NCI-H187 treated with DMSO at 0.1 percent for 48 hours (cell line): ENCODE results near the gene SLC7A9.
"Not testable (repeated sequence)": the region's sequence is repeated elsewhere in the genome, so short reads cannot be mapped to it uniquely, and the experiment has no call there.

ENCODE experiments used
- DNase-seq: peaks from one replicate; lab custom pipeline; 2025; lab: John Stamatoyannopoulos, UW

The SLC7A9 gene

DNA sequence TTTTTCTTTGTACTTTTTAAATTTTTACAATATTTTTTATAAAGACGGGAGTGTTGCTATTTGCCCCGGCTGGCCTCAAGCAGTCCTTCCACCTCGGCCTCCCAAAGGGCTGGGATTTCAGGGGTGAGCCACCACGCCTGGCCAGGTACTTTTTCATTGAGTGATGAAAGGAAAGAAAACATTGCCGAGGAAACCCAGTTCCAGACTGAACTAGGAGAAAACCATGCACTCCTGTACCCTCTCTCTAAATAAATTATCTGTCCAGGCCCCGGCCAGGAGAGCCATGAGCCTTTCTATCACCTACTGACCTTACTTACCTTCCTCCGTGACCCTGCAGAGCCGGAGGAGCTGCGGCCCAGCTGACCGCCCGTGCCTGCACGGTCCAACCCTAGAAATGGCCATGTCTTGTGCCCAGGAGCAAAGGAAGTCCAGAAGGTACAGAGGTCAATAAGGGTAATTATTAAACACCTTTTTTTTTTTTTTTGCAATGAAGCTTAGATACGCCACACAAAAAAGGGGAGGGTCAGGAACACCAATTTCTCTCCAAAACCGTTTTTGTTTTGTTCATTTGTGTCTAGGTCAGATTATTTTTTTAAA lies at the start of gene SLC7A9:
SLC7A9 (minus strand) TSS at position 399 of the 597 bp plus-strand sequence. CDS start 1,233 bp downstream, outside the sequence.
- DNase-seq = no peak

DNA sequence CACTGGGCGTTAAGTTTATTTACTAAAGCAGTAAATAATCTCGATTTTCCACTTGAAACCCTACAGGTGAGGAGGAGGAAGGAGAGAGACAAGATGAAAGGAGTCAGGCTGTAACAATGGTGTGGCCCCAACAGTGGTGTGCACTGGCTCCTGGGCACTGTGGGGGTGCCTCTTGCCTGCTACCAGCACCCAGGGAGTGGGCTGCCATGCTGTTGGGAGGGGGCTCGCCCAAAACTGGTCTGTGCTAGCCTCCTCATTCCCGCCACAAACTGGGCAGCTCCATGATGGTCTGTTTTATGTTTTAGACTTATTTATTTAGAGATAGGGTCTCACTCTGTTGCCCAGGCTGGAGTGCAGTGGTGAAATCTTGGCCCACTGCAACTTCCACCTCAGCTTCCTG lies 49.8 kb upstream of the SLC7A9 start:
- no peak for DNase-seq

DNA sequence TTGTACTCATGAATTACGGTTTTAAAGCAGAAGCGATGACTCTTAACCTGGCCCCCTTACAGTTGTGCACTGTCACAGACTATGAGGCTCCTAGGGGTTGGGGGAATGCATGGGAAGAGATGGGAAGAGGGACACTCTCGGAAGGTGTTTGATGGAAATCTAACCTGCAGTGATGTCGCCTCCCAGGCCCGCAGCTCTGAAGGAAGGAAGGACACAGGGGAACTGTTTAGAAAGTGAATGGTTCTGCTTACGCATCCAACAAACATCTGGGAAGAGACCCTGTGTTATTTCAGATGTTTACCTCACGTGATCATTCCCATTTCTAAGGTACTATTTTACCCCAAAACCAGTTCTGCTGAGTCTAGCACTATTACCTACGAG lies 48.0 kb upstream of the SLC7A9 start:
- DNase-seq = no peak

DNA sequence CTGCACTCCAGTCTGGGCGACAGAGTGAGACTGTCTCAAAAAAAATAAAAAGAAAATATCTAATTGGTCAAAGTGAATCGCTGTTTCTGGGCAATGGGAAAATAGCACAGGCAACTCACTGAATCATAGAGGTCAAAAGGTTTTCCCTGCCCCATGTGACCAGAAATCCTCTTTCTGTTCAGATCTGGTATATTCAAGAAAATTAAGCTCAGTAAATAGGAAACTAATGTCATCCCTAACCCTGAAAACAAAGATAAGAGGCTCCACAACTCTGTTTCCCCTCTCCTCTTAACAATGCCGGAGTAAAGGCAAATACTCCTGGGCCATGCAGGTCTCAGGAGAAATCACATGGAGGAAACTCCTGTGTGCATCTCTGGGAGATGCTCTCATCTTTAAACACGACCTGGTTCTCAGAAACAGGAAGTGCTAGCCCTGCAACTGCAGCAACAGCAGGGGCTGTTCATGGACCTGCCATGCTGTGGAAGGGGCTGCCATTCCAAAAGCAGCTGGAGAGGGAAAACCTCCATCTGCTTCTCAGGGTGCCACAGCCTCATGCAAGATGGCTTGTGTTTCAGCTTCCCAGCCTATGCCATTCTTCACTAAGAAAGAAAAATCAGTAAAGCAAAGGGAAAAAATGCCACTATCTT lies 47.5 kb upstream of the SLC7A9 start:
- DNase-seq = no peak

DNA sequence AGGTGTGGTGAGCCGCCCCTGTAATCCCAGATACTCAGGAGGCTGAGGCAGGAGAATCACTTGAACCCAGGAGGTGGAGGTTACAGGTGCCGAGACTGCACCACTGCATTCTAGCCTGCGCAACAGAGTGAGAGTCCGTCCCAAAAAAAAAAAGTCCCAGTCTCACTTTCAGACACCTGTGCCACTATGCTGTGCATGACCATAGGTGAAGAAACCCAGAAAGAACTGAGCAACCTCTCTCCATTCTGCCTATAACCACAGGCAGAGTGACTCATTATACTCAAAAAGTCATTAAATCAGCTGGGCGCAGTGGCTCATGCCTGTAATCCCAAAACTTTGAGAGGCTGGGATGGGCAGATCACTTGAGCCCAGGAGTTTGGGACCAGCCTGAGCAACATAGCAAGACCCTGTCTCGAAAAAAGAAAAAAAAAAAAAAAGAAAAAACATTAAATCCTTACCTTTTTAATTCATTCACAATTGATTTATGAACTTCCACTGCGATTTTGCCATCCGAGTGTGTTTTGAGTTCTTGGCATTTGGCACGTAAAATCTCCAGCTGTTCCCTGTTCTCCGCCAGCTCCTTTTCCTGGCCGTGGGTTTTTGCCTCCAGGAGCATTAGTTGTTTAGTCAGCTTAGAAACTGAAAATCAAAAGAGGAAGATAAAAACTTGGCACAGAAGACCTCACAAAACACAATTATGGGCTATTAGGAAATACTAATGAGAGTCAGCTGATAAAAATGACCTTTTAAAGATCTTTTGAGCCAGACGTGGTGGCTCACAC lies 45.5 kb upstream of the SLC7A9 start:
- no peak for DNase-seq

DNA sequence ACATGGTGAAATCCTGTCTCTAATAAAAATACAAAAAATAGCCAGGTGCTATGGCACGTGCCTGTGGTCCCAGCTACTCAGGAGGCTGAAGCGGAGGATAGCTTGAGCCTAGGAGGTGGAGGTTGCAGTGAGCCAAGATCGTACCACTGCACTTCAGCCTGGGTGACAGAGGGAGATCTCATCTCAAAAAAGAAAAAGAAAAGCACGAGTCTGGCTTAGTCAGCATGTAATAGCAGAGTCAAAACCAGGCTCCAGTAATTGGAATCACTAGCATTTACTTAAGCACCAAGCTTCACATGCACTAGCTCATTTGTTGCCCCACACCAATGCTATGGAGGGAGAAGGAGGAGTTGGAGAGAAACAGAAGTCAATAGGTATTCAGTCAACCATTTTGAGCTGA lies 41.9 kb upstream of the SLC7A9 start:
- no peak for DNase-seq

DNA sequence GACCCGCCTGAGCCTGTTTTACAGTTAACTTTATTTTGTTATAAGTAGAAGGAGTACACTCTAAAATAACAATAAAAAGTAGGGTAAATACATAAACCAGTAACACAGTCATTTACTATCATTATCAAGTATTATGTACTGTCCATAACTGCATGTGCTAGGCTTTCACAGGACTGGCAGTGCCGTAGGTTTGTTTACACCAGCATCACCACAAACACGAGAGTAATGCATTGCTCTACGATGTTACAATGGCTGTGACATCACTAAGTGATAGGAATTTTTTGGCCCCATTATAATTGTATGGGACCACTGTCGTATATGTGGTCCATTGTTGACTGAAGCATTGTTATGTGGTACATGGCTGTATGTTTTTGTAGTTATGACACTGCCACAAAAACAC lies 41.3 kb upstream of the SLC7A9 start:
- no peak for DNase-seq

DNA sequence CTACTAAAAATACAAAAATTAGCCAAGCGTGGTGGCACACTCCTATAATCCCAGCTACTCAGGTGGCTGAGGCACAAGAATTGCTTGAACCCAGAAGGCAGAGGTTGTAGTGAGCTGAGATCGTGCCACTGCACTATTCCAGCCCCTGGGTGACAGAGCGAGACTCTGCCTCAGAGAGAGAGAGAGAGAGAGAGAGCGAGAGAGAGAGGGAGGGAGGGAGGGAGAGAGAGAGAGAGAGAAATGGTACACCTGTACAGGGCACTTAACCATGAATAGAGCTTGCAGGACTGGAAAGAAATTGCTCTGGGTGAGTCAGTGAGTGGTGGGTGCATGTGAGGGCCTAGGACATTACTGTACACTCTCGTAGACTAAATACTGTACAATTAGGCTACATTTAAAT lies 40.5 kb upstream of the SLC7A9 start:
- DNase-seq = no peak

DNA sequence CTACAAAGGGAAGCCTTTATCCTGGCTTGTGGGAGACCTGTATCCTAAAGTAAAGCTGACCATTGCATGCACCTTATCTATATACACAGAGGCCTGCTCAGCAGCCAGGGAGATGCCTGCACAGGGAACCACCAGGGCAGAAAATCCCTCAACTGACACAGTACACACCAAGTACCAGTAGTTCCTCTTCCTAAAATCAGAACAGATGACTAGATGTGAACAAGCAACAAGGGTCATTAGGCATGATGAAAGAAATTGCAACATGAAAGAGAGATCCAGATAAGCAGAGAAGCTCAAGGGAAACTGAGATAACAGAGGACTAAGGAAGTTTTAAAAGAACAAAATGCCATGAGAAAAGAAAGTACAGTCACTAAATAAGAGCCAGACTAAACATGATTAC lies 39.7 kb upstream of the SLC7A9 start:
- DNase-seq = no peak

DNA sequence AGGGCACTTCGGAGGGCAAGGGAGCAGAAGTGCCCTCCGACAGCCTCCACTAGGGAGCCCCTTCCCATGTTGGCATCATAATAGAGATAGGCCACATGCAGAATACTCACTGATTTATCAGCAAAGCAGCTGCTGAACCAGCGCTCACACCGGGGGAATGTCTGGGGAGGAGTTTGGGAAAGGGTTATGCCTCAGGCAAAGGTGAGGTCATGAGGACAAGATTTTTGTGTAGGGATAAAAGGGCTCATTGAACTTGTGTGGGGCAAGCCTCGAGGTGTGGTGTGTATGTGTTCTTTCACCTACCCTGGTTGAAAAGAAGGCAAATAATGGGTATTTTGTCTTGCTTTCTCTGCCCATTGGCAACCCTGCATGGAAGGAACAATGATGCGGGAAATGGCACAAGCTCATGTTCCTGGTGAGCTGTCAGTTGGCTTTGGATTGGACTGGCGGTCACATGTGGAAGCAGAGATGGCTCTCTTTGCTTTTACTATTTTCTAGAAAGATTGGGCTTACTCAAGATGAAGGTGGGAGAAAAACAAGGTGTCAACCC lies 39.1 kb upstream of the SLC7A9 start:
- DNase-seq = no peak

DNA sequence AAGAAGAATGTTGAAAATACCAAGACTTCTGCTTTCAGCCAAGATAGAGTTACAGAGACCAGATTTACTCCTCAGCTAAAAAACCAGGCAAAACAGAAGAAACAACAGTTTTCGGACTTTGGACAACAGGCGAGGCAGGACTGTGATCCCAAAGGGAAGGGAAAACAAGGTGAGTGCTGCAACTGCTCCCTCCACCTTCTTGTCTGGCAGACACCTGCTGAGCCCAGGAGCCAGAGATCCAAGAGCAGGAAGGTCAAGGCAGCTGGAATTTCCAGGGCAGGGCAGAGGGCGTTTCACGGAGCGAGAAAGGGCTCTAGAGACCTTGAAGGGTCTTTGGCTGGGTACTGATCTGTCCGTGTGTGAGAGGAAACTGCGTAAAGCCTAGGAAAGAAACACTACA lies 32.9 kb upstream of the SLC7A9 start:
- DNase-seq = no peak

DNA sequence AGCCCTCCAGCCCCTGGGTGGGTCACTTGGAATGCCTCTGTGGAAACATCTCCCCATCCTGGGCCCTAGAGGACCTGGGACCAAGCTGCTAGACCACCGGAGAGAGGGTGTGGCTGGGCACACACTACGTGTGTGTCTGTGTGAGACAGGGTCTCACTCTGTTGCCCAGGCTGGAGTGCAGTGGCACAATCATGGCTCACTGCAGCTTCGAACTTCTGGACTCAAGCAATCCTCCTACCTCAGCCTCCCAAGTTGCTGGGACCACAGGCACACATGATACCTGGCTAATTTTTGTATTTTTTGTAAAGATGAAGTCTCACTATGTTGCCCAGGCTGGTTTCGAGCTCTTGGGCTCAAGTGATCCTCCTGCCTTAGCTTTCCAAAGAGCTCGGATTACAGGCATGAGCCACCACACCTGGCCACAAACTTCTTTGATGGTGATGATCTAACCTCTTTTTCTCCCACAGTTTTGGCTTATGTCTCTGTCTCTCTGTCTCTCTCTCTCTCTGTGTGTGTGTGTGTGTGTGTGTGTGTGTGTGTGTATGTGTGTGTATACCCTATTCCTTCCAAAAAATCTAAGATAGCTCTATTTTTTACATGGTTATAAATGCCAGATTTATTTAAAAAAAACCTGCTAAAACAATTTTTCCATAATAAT lies 32.1 kb upstream of the SLC7A9 start:
- DNase-seq = no peak

DNA sequence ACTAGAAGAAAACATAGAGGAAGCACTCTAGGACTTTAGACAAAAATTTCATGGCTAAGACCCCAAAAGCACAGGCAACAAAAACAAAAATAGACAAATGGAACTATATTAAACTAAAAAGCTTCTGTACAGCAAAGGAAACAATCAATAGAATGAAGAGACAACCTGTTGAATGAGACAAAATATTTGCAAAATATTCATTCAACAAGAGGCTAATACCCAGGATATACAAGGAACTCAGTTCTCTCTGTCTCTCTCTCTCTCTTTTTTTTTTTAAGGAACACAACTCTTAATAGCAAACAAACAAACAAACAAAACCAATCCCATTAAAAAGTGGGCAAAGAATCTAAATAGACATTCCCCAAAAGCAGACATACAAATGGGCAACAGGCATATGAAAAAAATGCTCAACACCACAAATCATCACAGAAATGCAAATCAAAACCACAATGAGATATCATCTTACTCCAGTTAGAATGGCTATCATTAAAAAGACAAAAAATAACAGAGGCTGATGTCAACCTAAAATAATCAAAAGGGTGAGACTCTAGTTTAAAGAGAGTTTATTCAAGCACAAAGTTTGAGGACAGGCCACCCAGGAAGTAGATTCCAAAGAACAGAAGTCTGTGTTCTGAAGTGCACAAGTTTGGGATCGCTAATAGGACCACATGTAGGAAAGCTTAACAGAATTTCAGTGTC lies 27.1 kb upstream of the SLC7A9 start:
- DNase-seq = no peak

DNA sequence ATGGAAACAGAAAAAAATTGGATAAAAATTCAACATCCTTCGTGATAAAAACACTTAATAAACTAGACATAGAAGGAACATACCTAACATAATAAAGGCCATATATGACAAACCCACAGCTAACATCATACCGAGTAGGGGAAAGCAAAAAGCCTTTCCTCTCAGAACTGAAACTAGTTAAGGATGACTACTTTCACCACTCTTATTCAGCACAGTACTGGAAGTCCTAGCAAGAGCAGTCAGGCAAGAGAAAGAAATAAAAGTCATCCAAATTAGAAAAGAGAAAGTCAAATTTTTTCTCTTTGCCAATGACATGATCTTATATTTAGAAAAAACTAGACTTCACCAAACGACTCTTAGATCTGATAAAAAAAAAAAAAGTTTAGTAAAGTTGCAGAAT lies 25.8 kb upstream of the SLC7A9 start:
- DNase-seq = no peak

DNA sequence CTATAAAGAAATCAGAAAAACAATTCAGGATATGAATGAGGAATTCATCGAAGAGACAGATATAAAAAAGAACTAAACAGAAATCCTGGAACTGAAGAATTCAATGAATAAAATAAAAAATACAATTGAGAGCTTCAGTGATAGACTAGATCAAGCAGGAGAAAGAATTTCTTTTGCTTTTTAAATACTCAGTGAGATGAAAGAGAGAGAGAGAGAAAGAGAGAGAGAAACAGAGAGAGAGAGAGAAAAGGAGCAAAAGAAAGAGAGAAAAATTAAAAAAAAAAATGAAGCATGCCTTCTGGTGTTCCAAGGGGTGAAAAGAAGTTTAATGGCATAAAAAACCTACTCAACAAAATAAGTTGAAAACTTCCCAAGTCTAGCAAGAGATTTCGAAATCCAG lies 22.0 kb upstream of the SLC7A9 start:
- DNase-seq = no peak

DNA sequence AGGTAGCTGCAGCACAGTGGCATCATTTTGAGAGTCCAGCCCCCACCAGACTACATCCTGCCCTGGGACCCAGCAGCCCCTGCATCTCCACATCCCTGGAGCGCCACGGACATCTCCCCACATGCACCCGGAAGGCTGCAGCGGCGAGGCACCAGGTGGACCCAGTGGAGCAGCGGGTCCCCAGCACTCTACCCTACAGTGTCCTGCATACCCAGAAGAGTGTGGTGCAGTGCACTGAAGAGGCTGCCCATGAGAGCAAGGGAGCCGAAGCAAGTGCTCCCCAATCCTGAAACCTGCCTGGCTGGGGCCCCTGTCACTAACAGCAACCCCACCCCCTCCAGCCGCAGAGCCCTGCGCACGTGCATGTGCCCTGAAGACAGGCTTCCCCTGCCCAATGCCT lies 21.3 kb upstream of the SLC7A9 start:
- no peak for DNase-seq

DNA sequence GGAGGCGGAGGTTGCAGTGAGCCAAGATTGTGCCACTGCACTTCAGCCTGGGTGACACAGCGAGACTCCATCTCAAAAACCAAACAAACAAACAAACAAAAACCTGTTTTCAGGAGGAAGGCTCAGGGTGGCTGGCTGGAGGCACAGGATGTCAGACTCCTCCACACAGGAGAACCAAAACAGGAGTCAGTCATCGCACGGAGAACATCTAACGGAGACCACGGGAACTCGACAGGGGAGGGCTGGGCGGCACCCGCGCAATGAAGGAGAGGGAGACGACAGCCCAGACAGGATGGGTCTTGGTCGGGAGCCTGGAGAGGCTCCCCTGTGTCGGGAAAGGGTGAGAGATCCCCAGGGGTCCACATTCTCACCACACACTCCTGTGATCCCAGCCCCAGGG lies 20.8 kb upstream of the SLC7A9 start:
- no peak for DNase-seq

DNA sequence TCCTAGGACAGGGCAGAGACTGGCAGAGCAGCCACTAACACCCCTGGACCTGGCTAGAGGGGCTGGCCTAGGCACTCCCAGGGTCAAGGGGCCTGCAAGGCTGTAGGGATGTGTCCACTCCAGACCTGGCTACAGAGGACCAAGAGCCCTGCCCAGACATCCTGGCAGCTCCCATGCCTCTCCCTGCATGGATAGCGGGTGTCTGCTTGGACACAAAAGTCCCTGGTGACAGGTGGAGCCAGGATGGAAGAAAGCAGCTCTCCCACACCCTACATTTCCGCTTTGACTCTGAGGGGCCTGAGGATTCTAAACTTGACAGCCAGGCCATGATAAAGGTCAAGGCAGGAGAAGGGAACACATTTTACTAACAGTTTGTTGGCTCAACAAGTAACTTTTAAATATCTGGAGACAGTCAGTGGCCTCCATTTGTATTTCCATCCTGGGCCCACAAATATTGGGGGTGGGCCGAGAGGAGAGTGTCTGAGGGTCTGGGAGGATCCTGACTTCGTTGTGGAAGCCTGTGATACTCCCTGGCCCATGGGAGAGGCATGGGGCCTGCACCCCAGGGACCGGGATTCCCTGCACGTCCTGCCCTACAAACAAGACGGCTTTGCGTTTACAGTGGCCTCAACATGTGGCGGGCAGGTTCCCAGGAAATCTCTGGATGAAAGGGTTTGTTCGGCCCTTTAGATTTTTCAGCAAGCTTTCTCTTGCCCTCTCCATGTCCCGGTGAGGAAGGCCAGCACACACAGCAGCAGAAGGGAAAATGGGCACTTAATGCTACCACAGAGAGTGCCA lies 19.8 kb upstream of the SLC7A9 start:
- DNase-seq = no peak

DNA sequence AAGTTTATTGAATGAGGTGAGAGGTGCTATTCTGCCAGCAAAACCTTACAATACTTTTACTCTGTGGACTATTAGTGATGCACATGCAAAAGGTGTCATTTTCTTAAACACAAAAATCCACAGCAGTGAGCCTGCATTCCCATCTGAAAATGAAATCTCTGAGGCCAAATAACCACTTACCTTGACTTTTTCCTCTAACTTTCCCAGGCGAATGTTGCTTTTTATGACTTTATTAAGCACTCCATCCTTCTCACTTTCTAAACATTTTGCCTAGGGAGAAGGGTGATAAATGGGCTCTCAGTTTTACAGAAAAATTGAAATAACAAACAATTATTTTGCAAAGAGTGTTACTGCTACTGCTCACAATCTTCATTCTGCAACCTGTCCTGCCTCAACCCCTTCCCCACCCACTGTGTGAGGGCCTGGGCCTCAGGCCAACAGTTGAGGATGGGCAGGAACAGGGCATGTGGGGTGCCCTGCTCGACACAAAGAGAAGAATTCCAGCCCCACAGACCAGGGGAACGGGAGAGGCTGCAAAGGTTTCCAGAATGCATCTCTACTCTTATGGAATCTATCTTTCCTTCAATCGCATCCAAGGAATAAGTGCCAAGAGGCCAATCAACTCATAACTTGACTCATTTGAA lies 18.1 kb upstream of the SLC7A9 start:
- no peak for DNase-seq

DNA sequence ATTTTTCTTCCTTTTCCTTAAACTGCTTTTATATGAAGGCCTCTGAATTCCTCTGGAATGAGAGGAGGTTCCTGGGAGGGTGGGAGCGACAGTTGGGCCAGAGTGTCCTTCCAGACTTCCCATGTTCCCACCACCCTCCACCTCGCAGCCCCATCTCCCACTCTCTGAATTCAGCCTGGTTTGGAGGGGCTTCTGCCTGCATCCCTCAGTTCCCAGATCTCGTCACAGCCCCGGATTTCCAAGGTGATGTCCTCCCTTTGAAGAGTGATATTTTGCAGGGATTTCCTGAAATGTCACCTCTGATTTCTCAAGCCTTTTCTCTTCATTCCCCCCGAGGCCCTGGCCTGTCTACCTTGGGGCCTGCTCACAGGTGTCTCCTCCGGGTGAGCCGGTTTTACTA lies 16.7 kb upstream of the SLC7A9 start:
- no peak for DNase-seq

DNA sequence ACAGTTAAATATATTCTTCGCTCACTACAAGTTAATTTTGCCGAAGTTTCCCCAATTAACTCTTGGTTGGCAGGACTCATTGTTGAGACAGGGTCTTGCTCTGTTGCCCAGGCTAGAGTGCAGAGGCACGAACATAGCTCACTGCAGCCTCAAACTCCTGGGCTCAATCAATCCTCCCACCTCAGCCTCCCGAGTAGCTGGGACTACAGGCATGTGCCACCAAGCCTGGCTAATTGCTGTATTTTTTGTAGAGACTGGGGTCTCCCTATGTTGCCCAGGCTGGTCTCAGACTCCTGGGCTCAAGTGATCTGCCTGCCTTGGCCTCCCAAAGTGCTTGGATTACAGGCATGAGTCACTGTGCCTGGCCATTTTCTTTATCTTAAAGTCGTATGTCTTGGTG lies 15.7 kb upstream of the SLC7A9 start:
- DNase-seq = not testable (repeated sequence)
